Neural cell (in vitro differentiated cells): ENCODE data around the gene PPY. TPM values are rescaled to one million over a fixed set of nuclear protein-coding genes. Genes with fewer than 3 reads are reported as not detected.

Experiments
- H2AFZ ChIP-seq: fragments of 200-600, 300-800 bp; sonication (generic), shearing (Covaris generic); 2 replicates; pipeline ENCODE4 v1.6.0; 2014; ENCODE audit warnings: low read depth, mild to moderate bottlenecking, antibody characterized with exemption, low read length, moderate library complexity
- H3F3A ChIP-seq: fragments of 200-600 bp; shearing (Covaris generic); 2 replicates; pipeline ENCODE4 v1.6.1; 2016; ENCODE audit warnings: mild to moderate bottlenecking, moderate library complexity, mixed read lengths, antibody characterized with exemption, low read length; ENCODE audit not compliant: insufficient read depth, poor library complexity, severe bottlenecking
- H3K27ac ChIP-seq: fragments of 200-600, 300-800 bp; sonication (generic), shearing (Covaris generic); 2 replicates; pipeline ENCODE4 v1.5.1; 2014; ENCODE audit warnings: mild to moderate bottlenecking, low read length, moderate library complexity
- H3K27me3 ChIP-seq: fragments of 300-800, 200-600 bp; sonication (generic), shearing (Covaris generic); 2 replicates; pipeline ENCODE4 v1.6.0; 2014; ENCODE audit warnings: mild to moderate bottlenecking, low read depth, low read length, moderate library complexity; ENCODE audit not compliant: insufficient read depth
- H3K36me3 ChIP-seq: fragments of 300-800, 200-600 bp; sonication (generic), shearing (Covaris generic); 2 replicates; pipeline ENCODE4 v1.5.1; 2014; ENCODE audit warnings: mild to moderate bottlenecking, antibody characterized with exemption, low read length, moderate library complexity; ENCODE audit not compliant: insufficient read depth
- H3K4me2 ChIP-seq: fragments of 300-800, 200-600 bp; sonication (generic), shearing (Covaris generic); 2 replicates; pipeline ENCODE4 v1.6.0; 2014; ENCODE audit warnings: mild to moderate bottlenecking, low read length
- H3K4me3 ChIP-seq: fragments of 300-800, 200-600 bp; sonication (generic), shearing (Covaris generic); 2 replicates; pipeline ENCODE4 v1.5.1; 2014; ENCODE audit warnings: mild to moderate bottlenecking, low read length, moderate library complexity
- H3K79me2 ChIP-seq: fragments of 200-600 bp; shearing (Covaris generic); replicated peaks from 2 replicates; pipeline ENCODE4 v1.6.0; 2014; ENCODE audit warnings: mild to moderate bottlenecking, low read length, moderate library complexity; ENCODE audit not compliant: insufficient read depth
- H3K9ac ChIP-seq: fragments of 300-800, 200-600 bp; sonication (generic), shearing (Covaris generic); 2 replicates; pipeline ENCODE4 v1.6.1; 2016; ENCODE audit warnings: mild to moderate bottlenecking, low read length, mixed read lengths
- H3K9me2 ChIP-seq: fragments of 200-600 bp; shearing (Covaris generic); 2 replicates; pipeline ENCODE4 v1.6.1; 2016; ENCODE audit warnings: mild to moderate bottlenecking, low read length, mixed read lengths; ENCODE audit not compliant: insufficient read depth
- H3K9me3 ChIP-seq: fragments of 200-600, 300-800 bp; sonication (generic), shearing (Covaris generic); 2 replicates; pipeline ENCODE4 v1.6.1; 2016; ENCODE audit warnings: mild to moderate bottlenecking, mixed run types, low read length, moderate library complexity, mixed read lengths
- H4K20me1 ChIP-seq: fragments of 200-600 bp; shearing (Covaris generic); 2 replicates; pipeline ENCODE4 v1.6.1; 2016; ENCODE audit warnings: mild to moderate bottlenecking, mixed run types; ENCODE audit not compliant: insufficient read depth
- EP300 ChIP-seq: fragments of 450-650 bp; conservative IDR thresholded peaks from 2 replicates; pipeline ENCODE4 v1.6.1; 2014; ENCODE audit warnings: antibody characterized with exemption, mild to moderate bottlenecking, moderate library complexity; ENCODE audit not compliant: poor library complexity, severe bottlenecking
- EZH2 ChIP-seq: fragments of 200-600, 300-800 bp; shearing (Covaris generic), sonication (generic); IDR thresholded peaks from 2 replicates; pipeline ENCODE4 v1.6.1; 2014; ENCODE audit warnings: antibody characterized with exemption, low read length, borderline replicate concordance, mild to moderate bottlenecking; ENCODE audit not compliant: insufficient read depth, poor library complexity, severe bottlenecking
- MXI1 ChIP-seq: fragments of 450-650 bp; conservative IDR thresholded peaks from 2 replicates; pipeline ENCODE4 v1.6.1; 2014; ENCODE audit warnings: antibody characterized with exemption, mild to moderate bottlenecking; ENCODE audit not compliant: poor library complexity, severe bottlenecking
- POLR2AphosphoS5 ChIP-seq: IDR thresholded peaks from 2 replicates; pipeline ENCODE4 v1.6.1; 2012
- RAD21 ChIP-seq: fragments of 450-650 bp; conservative IDR thresholded peaks from 2 replicates; pipeline ENCODE4 v1.6.1; 2014; ENCODE audit warnings: antibody characterized with exemption, mild to moderate bottlenecking, moderate library complexity
- REST ChIP-seq: IDR thresholded peaks from 2 replicates; pipeline ENCODE4 v1.6.1; 2012; ENCODE audit warnings: borderline replicate concordance
- SMC3 ChIP-seq: fragments of 450-650 bp; conservative IDR thresholded peaks from 2 replicates; pipeline ENCODE4 v1.6.1; 2014; ENCODE audit warnings: antibody characterized with exemption, mild to moderate bottlenecking, moderate library complexity; ENCODE audit not compliant: poor library complexity
- TAF1 ChIP-seq: IDR thresholded peaks from 2 replicates; pipeline ENCODE4 v1.6.1; 2012; ENCODE audit warnings: low read depth
- polyA plus RNA-seq: library from polyadenylated mRNA; depleted of rRNA; stranded (reverse); fragments of >200 nt; gene quantifications from 2 replicates; pipeline ENCODE4 v1.2.3, GENCODE V29; 2014
- TF ChIP-seq, protein P1 (sequence below): fragments of 450-650 bp; IDR thresholded peaks from 2 replicates; pipeline ENCODE4 v1.5.1; 2014; ENCODE audit warnings: antibody characterized with exemption, mild to moderate bottlenecking, moderate library complexity; ENCODE audit not compliant: poor library complexity, severe bottlenecking

The PPY gene
- polyA plus RNA-seq, 1 donor from 2014 or later: not detected

DNA sequence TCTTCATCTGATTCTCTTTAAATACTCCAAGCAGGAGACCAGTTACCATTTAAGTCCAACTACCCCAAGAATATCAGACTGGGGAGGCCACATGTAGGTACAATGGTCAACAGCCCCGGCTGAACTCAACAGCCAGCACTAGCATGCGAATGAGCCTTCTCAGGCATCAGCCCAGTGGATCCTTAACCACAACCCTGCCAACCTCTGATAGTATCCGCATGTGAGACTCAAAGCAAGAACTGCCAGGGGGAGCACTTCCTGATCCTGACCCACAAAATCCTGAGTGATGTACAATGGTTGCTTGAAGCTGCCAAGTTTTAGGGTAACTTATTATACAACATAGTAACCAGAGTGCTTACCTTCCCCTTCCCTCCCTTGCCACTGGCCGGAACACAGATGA, 7.5 kb upstream of the PPY start:
- Histone ChIP-seq H3K9me3 (no peaks in the 10 kb centered on the region), H3K36me3 (no peaks in the 10 kb centered on the region), H3K9me2 (no peaks in the 10 kb centered on the region), H3F3A (no peaks in the 10 kb centered on the region), H4K20me1 (no peaks in the 10 kb centered on the region), H3K4me3 (no peak overlapping the region), H3K9ac (no peak overlapping the region), H2AFZ (no peak overlapping the region), H3K79me2 (no peaks in the 10 kb centered on the region), H3K4me2 (no peak overlapping the region), H3K27ac (no peak overlapping the region), H3K27me3 (peaks cover 42% of the 10 kb centered on the region)
- TF ChIP-seq, protein P1, sequence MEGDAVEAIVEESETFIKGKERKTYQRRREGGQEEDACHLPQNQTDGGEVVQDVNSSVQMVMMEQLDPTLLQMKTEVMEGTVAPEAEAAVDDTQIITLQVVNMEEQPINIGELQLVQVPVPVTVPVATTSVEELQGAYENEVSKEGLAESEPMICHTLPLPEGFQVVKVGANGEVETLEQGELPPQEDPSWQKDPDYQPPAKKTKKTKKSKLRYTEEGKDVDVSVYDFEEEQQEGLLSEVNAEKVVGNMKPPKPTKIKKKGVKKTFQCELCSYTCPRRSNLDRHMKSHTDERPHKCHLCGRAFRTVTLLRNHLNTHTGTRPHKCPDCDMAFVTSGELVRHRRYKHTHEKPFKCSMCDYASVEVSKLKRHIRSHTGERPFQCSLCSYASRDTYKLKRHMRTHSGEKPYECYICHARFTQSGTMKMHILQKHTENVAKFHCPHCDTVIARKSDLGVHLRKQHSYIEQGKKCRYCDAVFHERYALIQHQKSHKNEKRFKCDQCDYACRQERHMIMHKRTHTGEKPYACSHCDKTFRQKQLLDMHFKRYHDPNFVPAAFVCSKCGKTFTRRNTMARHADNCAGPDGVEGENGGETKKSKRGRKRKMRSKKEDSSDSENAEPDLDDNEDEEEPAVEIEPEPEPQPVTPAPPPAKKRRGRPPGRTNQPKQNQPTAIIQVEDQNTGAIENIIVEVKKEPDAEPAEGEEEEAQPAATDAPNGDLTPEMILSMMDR: no peak
- no peak for TF ChIP-seq EP300
- TF ChIP-seq MXI1: no peak
- TF ChIP-seq RAD21: no peak
- TF ChIP-seq EZH2: no peak
- TF ChIP-seq REST: no peak
- TF ChIP-seq SMC3: no peak
- TF ChIP-seq TAF1: no peak
- TF ChIP-seq POLR2AphosphoS5: no peak

GRCh38 chr17:43946781-43947180, 4.5 kb upstream of the PPY start:
- H3K4me3 ChIP-seq: no peak overlapping the region
- H2AFZ ChIP-seq: no peak overlapping the region
- peaks cover 13% of the 10 kb centered on the region for H3K27me3 ChIP-seq
- H3K36me3 ChIP-seq: no peaks in the 10 kb centered on the region
- no peaks in the 10 kb centered on the region for H3K9me2 ChIP-seq
- H3K27ac ChIP-seq: no peak overlapping the region
- H3F3A ChIP-seq: no peaks in the 10 kb centered on the region
- TF ChIP-seq POLR2AphosphoS5 (no peak), EZH2 (no peak), MXI1 (no peak)
- no peaks in the 10 kb centered on the region for H4K20me1 ChIP-seq
- H3K9me3 ChIP-seq: no peaks in the 10 kb centered on the region
- no peak overlapping the region for H3K9ac ChIP-seq
- H3K4me2 ChIP-seq: no peak overlapping the region
- H3K79me2 ChIP-seq: no peaks in the 10 kb centered on the region
